Hematopoietic multipotent progenitor cell treated with erythropoietin and hydrocortisone succinate and interleukin-3 and kit ligand, for 15 days (in vitro differentiated cells): Measurements from ENCODE around the gene PAM16.
"Not testable (repeated sequence)": the region's sequence is repeated elsewhere in the genome, so short reads cannot be mapped to it uniquely, and the experiment has no call there.

ENCODE experiments used
- DNase-seq: peaks from one replicate; pipeline ENCODE4 v3.0.0-alpha.2; 2015; ENCODE audit warnings: low spot score

Gene PAM16

GRCh38 chr16:4350787-4351659 lies at the start of gene PAM16:
TSS of gene PAM16 (minus strand) at chr16:4351321. CDS start at chr16:4351234, 87 bp downstream.
- peak; percentile 92 for DNase-seq

DNA sequence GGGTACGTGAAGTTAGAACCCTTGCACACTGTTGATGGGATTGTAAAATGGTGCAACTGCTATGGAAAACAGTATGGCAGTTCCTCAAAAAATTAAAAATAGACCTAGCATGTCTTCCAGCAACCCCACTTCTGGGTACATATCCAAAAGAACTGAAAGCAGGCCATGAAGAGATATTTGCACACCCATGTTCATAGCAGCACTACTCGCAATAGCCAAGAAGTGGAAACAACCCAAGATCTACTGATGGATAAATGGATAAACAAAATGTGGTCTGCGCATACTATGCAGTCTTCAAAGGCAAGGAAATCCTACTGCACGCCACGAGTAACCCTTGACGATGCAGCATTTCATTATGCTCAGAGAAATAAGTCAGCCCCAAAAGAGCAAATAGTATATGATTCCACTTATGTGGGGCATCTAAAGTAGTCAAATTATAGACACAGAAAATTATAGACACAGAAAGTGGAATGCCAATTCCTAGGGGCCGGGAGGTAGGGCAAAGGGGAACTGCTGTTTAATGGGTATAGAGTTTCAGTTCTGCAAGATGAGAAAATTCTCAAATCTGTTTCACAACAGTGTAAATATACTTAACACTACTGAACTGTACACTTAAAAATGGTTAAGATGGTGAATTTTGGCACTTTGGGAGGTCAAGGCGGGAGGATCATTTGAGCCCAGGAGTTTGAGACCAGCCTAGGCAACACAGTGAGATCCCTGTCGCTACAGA lies 48.0 kb upstream of the PAM16 start:
- DNase-seq = no peak

DNA sequence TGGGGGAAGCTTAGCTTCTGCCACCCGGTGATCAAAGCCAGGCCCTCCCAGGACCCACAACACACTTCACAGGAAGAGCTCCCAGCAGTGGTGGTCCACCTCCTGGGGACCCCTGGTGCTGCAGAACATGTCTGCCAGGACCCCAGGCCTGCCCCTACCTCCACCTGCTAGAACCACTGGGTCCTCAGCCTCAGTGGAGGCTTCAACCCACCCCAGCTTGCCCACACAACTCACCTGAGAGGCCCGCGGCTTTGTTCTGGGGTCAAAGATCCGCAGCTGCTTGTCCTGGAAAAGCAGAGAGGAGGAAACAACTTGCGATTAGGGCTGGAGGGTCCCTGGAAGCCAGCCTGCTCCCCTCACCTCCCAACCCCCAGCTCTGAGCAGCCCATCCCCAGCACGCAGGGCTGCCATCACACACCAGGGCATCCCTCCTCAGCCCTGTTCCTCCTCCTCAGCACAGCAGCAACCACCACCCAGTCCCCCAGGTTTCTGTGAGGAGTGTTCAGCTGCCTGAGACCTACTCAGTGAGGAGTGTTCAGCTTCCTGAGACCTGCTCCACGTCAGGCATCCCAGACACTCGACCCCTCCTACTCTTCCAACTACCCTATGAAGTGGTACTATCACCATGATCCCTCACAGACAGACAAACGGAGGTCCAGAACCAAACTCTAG lies 44.1 kb upstream of the PAM16 start:
- DNase-seq = no peak

GRCh38 chr16:4393850-4394249 lies 42.7 kb upstream of the PAM16 start:
- not testable (repeated sequence) for DNase-seq

DNA sequence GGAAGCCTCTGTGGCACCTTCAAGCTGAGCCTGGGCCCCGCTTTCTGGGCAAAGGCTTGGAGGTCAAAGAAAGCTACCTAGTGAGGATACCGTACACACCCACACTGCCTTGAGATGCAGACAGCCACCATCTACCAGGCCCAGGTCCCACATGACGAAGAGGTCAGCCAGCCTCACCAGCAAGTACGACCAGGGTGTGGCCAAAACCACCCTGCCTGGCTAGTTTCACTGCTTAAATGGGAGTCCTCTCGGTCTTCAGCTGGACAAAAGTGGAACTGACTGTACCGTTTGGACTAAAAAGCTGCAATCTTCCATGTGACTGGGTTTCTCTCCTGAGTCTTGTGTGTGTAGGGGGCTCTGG lies 42.1 kb upstream of the PAM16 start:
- no peak for DNase-seq

DNA sequence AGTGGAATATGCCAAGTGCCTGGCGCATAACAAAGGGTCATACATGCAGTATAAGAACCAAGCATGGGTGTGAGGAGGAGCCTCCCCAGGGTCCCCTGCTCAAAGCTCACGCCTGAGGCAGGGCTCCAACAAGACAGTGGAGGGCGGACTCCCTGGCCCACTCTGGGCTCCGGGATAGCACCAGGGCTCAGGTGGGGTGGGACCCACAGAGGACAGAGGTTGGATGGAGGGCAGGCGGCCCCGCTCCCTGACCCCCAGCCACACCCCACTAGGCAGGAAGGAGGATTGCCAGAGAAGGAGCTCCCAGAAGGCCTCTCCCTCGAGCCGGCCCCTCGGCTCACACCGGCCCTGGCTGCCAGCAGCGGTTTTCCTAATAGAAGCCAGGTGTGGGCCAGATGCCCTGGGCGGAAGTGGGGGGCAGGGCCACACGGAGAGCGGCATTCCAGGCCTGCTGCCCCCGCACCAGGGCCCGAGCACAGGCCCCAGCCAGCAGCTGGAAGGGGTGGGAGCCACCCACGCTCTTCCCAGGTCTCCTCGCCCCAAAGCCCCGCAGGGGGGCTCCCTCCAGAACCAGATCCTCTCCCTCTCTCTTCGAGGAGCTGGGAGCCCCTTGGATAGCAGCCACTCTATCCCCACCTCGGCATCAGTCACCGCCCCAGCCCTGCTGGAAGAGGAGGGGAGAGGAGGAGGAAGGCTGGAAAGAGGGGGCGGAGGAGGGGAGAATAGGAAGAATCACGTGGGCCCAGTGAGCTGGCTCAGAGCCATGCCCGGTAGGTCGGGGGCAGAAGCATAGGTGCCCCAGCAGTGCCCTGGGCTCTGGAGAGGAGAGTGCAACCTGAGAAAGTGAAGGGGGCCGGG lies 41.5 kb upstream of the PAM16 start:
- DNase-seq = no peak

DNA sequence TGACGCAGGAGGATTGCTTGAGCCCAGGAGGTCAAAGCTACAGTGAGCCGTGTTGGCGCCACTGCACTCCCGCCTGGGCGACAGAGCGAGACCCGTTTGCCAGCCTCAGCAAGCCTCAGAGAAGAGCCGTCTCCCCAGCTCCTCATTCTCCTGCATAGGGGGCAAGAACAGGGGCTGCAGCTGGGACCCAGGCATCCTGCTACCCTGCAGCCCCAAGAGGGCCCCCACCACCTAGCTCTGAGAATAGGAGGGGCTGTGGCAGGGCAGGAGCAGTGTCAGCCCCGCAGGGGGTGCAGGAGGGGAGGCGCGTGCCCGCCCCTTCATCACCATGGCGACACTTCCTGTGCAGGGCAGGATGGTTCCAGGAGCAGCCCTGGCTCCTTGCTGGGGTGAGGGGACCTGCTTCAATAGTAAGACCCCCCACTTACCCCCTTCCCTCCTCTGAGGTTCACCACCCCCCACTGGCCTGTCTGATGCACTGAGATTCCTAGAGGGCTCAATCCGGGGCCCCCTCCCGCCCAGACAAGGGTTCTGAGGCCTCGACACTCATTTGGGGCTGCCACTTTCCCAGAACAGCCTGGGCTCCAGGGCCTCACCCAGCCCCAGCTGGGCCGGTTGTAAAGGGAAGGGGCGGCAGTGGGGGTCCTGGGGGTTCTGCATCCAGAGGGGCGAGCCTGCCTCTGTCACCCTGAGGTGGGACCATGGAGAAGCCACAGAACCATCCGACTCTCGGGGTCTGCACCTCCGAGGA lies 40.7 kb upstream of the PAM16 start:
- no peak for DNase-seq

DNA sequence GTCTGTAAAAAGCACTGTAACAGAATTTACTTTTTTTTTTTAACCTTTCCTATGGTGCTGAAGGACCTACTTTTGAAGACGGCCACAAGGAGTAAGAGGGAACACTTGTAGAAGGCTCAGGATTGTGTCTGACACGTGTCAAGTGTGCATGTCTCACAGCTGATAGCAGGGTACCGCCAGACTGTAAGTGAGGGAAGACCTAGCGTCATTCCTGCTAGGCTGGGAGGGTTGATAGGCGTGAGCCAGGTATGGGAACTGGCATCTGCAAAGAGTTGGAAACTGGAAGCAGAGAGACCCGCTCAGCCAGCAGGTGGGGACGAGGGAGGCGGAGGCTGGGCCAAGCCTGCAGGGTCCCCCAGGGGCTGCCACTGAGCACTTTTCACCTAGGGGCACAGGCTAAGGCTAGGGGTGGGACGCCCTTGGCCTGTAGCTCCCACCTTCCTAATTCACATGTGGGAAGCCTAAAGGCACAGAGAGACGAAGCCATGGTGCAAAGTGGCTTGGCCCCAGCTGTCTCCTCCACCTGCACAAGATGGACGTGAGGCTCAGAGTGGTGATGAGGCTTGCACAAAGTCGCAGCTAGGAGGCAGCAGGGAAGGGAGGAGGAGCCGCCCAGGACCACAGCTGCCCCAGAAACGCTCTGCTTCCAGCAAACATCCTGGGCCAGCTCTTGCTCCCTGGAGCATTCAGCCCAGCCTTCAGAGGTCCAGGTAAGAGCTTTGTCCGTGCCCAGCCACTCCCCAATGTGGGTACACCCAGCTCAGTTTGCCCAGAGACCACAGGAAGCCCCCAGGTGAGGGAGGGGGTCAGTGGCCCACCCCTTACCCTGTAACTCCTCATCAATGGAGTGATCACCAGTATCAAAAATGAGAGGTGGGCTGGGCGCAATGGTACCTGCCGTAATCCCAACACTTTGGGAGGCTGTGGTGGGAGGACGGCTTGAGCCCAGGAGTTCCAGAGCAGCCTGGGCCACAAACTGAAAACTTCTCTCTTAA lies 39.4 kb upstream of the PAM16 start:
- DNase-seq = no peak

DNA sequence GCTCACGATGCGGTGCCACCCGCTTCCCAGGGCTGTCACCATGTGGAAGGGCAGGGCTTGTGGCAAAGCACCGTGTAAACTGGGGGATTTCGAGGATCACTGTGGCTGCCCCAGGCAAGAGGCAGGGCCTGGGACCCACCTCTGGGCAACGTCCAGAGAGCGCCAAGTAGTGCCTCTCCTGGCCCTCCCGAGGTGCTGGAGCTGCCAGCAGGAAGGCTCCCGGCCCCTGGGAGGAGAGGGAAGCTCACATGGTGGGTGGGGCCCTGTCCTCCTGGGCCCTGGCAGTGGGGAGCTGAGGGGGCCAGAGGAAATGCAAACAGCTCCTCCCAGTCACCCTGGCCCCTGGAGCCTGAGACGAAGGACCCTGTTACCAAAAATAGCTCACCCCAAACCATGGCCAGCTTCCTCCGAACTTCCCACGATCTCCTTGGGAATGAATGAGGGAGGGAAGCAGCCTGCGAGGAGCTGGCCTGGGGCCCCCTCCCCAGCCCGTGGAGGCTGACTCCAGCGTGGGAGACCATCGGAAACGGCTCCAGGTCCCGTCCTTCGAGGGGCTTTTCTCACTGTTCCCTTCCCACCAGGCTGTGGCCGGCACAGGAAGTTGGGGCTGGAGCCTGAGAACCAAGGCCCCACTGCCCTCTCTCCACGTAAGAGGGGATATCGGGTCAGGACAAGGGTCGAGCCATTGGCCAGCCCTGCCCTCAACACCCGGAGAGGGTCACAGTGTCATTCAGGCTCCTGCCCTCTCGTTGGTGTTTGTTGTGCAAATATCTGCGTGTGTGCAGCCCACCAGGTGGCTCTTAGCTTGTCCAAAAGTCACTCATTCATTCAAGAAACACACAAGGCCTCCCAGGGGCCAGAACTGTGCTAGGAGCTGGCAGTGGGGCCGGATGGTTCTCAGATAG lies 38.2 kb upstream of the PAM16 start:
- no peak for DNase-seq

DNA sequence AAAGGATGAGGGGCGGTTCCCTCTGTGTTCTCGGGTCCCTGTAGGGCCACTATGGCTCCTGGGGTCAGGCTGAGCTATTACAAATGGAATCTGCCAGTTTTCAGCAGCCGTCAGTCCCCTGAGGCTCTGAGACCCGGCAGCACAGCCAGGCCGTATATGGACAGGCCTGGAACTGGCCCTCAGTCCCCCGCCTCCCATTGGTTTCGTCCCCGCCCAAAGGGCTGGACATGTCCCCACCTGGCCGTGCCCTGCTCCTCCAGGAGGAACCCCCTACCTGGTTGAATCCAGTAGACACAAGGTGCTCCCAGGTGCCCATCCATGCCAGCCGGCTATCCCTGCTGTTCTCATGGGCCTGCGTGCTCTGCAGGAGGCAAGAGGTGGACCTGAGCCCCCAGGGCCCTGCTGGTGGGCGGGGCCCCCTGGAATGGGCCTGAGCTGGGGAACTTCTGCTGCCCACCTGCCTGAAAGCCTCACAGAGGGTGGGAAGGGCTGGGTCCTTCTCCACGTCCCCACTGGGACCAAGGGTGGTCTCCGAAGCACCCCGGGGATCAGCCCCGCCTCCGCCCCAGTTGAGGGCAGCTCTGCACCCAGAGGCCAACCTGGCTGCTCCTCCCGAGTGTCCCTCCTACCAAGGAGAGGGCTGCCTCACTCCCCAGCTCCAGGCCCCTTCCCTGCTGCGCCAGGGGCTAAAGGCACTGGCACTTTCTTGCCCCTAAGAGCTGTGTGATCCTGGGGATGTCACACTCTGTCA lies 37.3 kb upstream of the PAM16 start:
- no peak for DNase-seq

DNA sequence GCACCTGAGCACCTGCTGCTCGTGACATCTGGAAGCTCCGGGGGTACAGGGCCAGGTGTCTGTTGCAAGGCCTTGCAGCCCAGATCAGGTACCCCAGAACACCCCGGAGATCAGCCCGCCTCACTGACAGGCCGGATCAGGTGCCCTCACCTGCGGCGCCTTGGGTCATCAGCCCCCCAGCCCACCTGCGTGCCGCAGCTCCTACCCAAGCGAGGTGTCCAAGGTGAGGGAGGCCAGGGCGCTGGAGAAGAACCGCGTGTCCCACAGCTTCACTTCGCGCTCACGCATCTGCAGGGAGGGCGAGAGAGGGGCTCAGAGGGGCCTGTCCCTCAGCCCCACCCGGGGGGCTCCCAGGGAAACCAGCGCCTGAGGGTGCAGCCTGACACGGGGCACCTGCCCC lies 36.7 kb upstream of the PAM16 start:
- no peak for DNase-seq

- no peak for DNase-seq
Observed at GRCh38 chr16:4386951-4387565, 35.9 kb upstream of the PAM16 start.

DNA sequence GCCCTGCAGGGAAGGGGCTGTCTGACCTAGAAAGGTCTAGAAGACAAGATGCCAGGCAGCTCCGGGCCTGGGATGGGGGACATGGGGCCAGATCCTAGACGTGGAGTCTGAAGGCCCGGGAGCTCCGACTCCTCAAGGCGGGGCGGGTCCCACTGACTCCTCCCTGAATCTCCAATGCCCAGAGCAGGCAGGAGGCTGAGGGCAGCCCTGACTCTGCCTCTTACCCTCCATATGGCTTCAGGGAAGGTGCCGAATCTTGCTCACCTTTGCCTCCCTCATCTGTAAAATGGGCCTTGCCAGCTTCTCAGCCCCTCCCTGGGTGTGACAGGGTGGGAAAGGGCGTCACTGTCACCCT lies 35.3 kb upstream of the PAM16 start:
- no peak for DNase-seq

DNA sequence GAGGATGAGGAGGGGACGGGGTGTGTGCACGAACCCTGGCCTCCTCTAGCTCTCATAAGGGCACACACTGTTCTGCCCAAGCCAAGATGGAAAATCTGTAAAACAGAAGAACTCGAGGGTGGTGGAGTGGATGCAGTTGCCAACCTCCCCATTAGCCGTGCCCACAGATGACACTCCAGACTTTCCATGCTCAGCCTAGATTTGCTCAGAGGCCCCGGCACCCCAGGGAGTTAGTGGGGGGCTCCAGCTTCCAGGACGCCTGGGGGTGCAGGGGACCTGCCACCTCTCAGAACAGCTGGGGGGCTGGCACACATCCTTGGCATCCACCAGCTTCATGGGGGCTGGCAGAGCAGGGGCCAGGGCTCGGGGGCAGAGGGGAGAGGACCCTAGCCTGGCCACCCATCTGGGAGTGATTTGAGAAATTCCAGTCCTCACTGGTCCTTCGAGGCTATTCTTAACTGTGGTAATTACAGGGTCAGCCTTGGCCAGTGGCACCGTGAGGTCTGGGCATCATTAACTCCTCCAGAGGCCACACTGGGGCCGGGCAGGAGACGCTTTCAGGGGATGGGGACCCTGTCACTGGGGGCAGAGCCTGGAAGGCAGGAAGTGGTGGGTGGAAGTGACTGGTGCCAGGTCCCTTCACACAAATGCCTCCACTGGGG lies 34.8 kb upstream of the PAM16 start:
- DNase-seq = no peak

DNA sequence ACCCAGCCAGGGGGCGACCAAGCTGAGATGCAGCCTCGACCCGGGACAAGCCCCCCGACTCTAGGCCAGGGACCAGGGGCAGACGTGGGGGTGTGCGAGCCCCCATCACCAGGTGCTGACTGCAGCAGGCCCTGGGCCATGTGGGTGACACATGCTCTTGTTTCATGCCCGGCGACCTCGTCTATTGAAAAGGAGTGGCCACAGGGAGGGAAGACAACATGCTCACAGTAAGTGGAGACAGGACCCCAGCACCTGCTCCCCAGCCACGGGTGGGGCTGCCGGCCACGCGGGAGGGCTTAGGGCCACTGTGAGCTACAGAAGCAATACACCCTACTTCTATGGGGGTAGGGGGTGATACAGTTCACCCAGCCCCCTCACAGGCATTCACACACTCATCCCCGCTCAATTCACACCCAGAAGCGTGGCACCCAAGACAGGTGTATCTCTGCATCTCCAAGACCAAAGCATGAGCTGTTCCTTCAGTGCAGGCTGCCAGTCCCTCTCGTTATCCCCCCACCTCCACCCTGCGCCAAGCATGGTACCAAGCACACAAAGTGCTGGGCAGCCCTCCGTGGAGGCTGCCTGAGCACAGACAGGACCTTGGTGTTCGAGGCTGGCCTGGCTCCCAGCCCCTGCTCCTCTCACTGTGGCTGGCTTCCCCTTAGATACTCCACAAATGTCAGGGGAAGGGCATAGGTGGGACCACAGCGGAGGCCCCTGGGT lies 34.1 kb upstream of the PAM16 start:
- no peak for DNase-seq

DNA sequence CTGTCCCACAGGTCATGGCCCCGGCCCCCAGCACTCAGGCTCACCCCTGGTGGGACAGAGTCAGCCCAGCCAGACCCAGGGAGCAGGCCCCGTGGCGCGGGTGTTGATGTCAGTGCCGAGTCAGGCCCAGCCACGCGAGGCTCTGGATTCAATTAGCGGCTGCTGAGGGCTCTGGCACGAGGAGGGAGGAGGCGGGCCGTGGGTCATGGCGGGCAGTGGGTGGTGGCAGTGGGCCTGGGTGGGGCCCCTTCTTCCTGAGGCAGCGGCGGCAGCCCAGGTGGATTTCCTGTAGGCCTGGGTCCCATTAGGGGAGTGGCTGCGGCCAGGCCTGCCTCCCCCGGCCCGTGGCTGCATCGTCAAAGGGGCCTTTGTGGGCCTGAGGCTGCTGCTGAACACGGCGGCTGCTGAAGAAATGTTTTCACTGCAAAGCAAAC lies 33.4 kb upstream of the PAM16 start:
- DNase-seq = no peak
